K562 (cell line): ENCODE data around the gene ACADM. TPM values are rescaled to one million over a fixed set of nuclear protein-coding genes. Genes with fewer than 3 reads are reported as not detected.

ENCODE experiments used
- ATAC-seq: fragments of 200-7000 bp; cut with Tn5 transposase; 3 replicates; pipeline ENCODE4 v1.9.1; 2020; ENCODE audit warnings: moderate library complexity
- BruUV-seq: library from RNA; stranded (reverse); fragments of 400-500 nt; replicated peaks from 2 replicates; lab custom pipeline; 2021; lab: Mats Ljungman, UMichigan
- CTCF ChIA-PET: fragments of 300-600 bp; formaldehyde crosslinking; extraction: SDS; loops from one replicate; lab custom pipeline; 2021; ENCODE audit warnings: low intra/inter-chr PET ratio; lab: Yijun Ruan, JAX
- POLR2A ChIA-PET: fragments of 300-600, 350-650 bp; sonication (Branson Sonifier 250); formaldehyde crosslinking; extraction: SDS; loops from one replicate; lab custom pipeline; 2021; ENCODE audit warnings: antibody characterized with exemption, inconsistent platforms; lab: Yijun Ruan, JAX
- DNase-seq, 4 experiments: peaks; one replicate each; pipeline versions ENCODE4 v3.0.0 to v3.0.0-alpha.2; 2011 to 2018; ENCODE audit warnings: low spot score in 3 of 4, mixed read lengths in 3 of 4; ENCODE audit errors: extremely low read depth in 1 of 4
- FAIRE-seq: peaks from 2 replicates; lab custom pipeline; 2011; peaks lifted over from hg19 to GRCh38; lab: Jason Lieb, UNC
- H2AFZ ChIP-seq: 2 replicates; pipeline ENCODE4 v1.6.0; 2011; ENCODE audit warnings: low read depth, low read length, control low read depth, inconsistent platforms
- H3K27ac ChIP-seq: fragments of 200-600 bp; 3 replicates; pipeline ENCODE4 v1.8.0; 2011; ENCODE audit warnings: low read depth, mild to moderate bottlenecking, control low read depth, inconsistent platforms, low read length, moderate library complexity, mixed read lengths; ENCODE audit errors: extremely low read depth
- H3K27me3 ChIP-seq, 2 experiments: fragments of 300-600 bp in 1 of 2; 2 replicates in 1 of 2; 3 replicates in 1 of 2; pipeline versions ENCODE4 v1.6.0 to v1.8.0; 2011; ENCODE audit warnings: inconsistent platforms in 2 of 2, low read length in 2 of 2, mild to moderate bottlenecking in 1 of 2, mixed read lengths in 1 of 2, moderate library complexity in 1 of 2; ENCODE audit not compliant: control insufficient read depth in 2 of 2, insufficient read depth in 2 of 2
- H3K36me3 ChIP-seq: fragments of 300-600 bp; 3 replicates; pipeline ENCODE4 v1.8.0; 2011; ENCODE audit warnings: mild to moderate bottlenecking, low read length, inconsistent platforms; ENCODE audit not compliant: control insufficient read depth, insufficient read depth
- H3K4me1 ChIP-seq, 2 experiments: fragments of 200-600 bp in 1 of 2; replicated peaks in 1 of 2; 2 replicates in 1 of 2; 3 replicates in 1 of 2; pipeline versions ENCODE4 v1.5.1 to v1.8.0; 2011; ENCODE audit warnings: inconsistent platforms in 2 of 2, low read length in 2 of 2, mild to moderate bottlenecking in 1 of 2, mixed read lengths in 1 of 2, moderate library complexity in 1 of 2; ENCODE audit not compliant: control insufficient read depth in 2 of 2, insufficient read depth in 2 of 2
- H3K4me2 ChIP-seq: 2 replicates; pipeline ENCODE4 v1.6.1; 2011; ENCODE audit warnings: low read length, control low read depth, inconsistent platforms, mixed read lengths; ENCODE audit not compliant: insufficient read depth
- H3K4me3 ChIP-seq: fragments of 200-600 bp; sonication (generic), shearing (Covaris generic); 2 replicates; pipeline ENCODE4 v1.5.1; 2016; ENCODE audit warnings: control low read depth, inconsistent platforms
- H3K79me2 ChIP-seq: fragments of 200-600 bp; 3 replicates; pipeline ENCODE4 v1.8.0; 2011; ENCODE audit warnings: low read length, inconsistent platforms; ENCODE audit not compliant: control insufficient read depth, insufficient read depth
- H3K9ac ChIP-seq, 2 experiments: 2 replicates each; pipeline versions ENCODE4 v1.6.0 to v1.6.1; 2011; ENCODE audit warnings: low read depth in 2 of 2, low read length in 2 of 2, control low read depth in 1 of 2, inconsistent platforms in 1 of 2, mild to moderate bottlenecking in 1 of 2, mixed read lengths in 1 of 2; ENCODE audit not compliant: insufficient read depth in 1 of 2
- H3K9me1 ChIP-seq: one replicate; pipeline ENCODE4 v1.6.0; 2011; ENCODE audit warnings: inconsistent platforms, mild to moderate bottlenecking, low read length, moderate library complexity; ENCODE audit not compliant: control insufficient read depth, insufficient read depth
- H3K9me3 ChIP-seq: replicated peaks from 2 replicates; pipeline ENCODE4 v1.5.1; 2011; ENCODE audit warnings: low read depth, low read length, inconsistent platforms; ENCODE audit not compliant: control insufficient read depth, insufficient read depth
- H4K20me1 ChIP-seq: replicated peaks from 2 replicates; pipeline ENCODE4 v1.6.1; 2011; ENCODE audit warnings: low read length, inconsistent platforms, mixed read lengths; ENCODE audit not compliant: control insufficient read depth, insufficient read depth
- CBX3 ChIP-seq, 2 experiments: IDR thresholded peaks; 1 replicate in 1 of 2; 2 replicates in 1 of 2; pipeline ENCODE4 v1.6.1; 2012; ENCODE audit warnings: inconsistent platforms in 2 of 2, low read length in 2 of 2, borderline replicate concordance in 1 of 2, control low read depth in 1 of 2
- CREM ChIP-seq: IDR thresholded peaks from 2 replicates; pipeline ENCODE4 v1.6.1; 2014; ENCODE audit warnings: antibody characterized with exemption, low read depth
- DIDO1 ChIP-seq: fragments of 450-650 bp; IDR thresholded peaks from 2 replicates; pipeline ENCODE4 v1.6.1; 2016; ENCODE audit warnings: low read depth, missing biosample characterization, missing genetic modification characterization
- ILF3 ChIP-seq: fragments of 450-650 bp; IDR thresholded peaks from 2 replicates; pipeline ENCODE4 v1.6.1; 2018; ENCODE audit warnings: antibody characterized with exemption, mild to moderate bottlenecking, moderate library complexity, borderline replicate concordance
- PKNOX1 ChIP-seq: fragments of 450-650 bp; IDR thresholded peaks from 2 replicates; pipeline ENCODE4 v1.6.1; 2016
- POLR2AphosphoS2 ChIP-seq: IDR thresholded peaks from 2 replicates; pipeline ENCODE4 v1.6.1; 2012; ENCODE audit warnings: low read length, improper control_type of control experiment
- POLR2G ChIP-seq: fragments of 200-400 bp; formaldehyde crosslinking; IDR thresholded peaks from 2 replicates; pipeline ENCODE4 v1.6.1; 2017; ENCODE audit warnings: low read depth, mild to moderate bottlenecking, antibody characterized with exemption, low read length, moderate library complexity
- PYGO2 ChIP-seq: fragments of 450-650 bp; IDR thresholded peaks from 2 replicates; pipeline ENCODE4 v1.6.1; 2016; ENCODE audit warnings: mild to moderate bottlenecking, missing genetic modification characterization, moderate library complexity, missing compliant biosample characterization
- RBFOX2 ChIP-seq: fragments of 200-400 bp; formaldehyde crosslinking; IDR thresholded peaks from 2 replicates; pipeline ENCODE4 v1.6.1; 2017; ENCODE audit warnings: low read depth, mild to moderate bottlenecking, low read length, moderate library complexity
- RHOXF2B ChIP-seq: fragments of 250-450 bp; sonication (Bioruptor Pico); conservative IDR thresholded peaks from 2 replicates; pipeline ENCODE4 v1.5.1; 2021
- SIX5 ChIP-seq, 2 experiments: IDR thresholded peaks; 2 replicates each; pipeline ENCODE4 v1.6.1; 2011; ENCODE audit warnings: low read length in 2 of 2, borderline replicate concordance in 1 of 2, low read depth in 1 of 2, mild to moderate bottlenecking in 1 of 2, moderate library complexity in 1 of 2; ENCODE audit not compliant: insufficient read depth in 1 of 2
- SUPT5H ChIP-seq: fragments of 450-650 bp; IDR thresholded peaks from 2 replicates; pipeline ENCODE4 v1.6.1; 2016
- TCF15 ChIP-seq: fragments of 250-450 bp; sonication (Bioruptor Pico); IDR thresholded peaks from 2 replicates; pipeline ENCODE4 v1.8.0; 2022; ENCODE audit warnings: moderate library complexity, mild to moderate bottlenecking, inconsistent platforms
- ZNF785 ChIP-seq: fragments of 250-450 bp; sonication (Bioruptor Pico); IDR thresholded peaks from 2 replicates; pipeline ENCODE4 v1.4.0; 2020; ENCODE audit warnings: mild to moderate bottlenecking
- WGBS: fragments of 100-300 bp; shearing (Covaris generic); methylation state at CpG from one replicate; pipeline ENCODE4 v1.1.6; 2016; ENCODE audit warnings: low coverage, mixed read lengths; ENCODE audit not compliant: insufficient coverage; ENCODE audit errors: missing lambda C conversion rate; 5-methylcytosine and 5-hydroxymethylcytosine counted together
- in situ Hi-C: fragments of 300-500 bp; cut with MboI; formaldehyde crosslinking; loops from 4 replicates; pipeline ENCODE4 v1.15.0; 2018; ENCODE audit warnings: inconsistent platforms, mixed read lengths
- intact Hi-C: fragments of 100-400 bp; cut with micrococcal nuclease; formaldehyde crosslinking; loops from 2 replicates; pipeline ENCODE4 v1.14.2; 2022
- polyA plus RNA-seq, 8 experiments: library from polyadenylated mRNA; depleted of rRNA in 4 of 8; stranded (reverse) in 5 of 8; unstranded in 3 of 8; fragments of >200 nt; fragmentation: Nextera tagmentation in 2 of 8; fragmentation: Illumina TruSeq in 1 of 8; extraction: Ambion mirVana in 2 of 8; extraction: Trizol in 1 of 8; gene quantifications; 2 replicates each; pipeline versions ENCODE4 v1.2.1 to v1.2.3, GENCODE V29; 2011 to 2014; ENCODE audit warnings: inconsistent platforms in 1 of 8, missing spikeins in 1 of 8
- total RNA-seq, 7 experiments: library from RNA; depleted of rRNA in 6 of 7; stranded (reverse); fragments of >200 nt in 6 of 7; fragmentation: Illumina TruSeq in 2 of 7; extraction: Trizol in 2 of 7; gene quantifications; 2 replicates each; pipeline versions ENCODE4 v1.2.1 to v1.2.3, GENCODE V29; 2011 to 2021; ENCODE audit warnings: low replicate concordance in 1 of 7

The ACADM gene
- total and polyA plus RNA-seq, 9 of the 15 experiments (the other 6 are each of a cell fraction or from before 2014, with no cell fraction given), result 82.5 to 156 (median 123) TPM

- Histone ChIP-seq H3K9ac (peak overlapping the region in 1 of 2 experiments; percentile 7; a peak in 1 of 4 replicates), H3K4me1 (peaks cover 11 to 16% of the 10 kb centered on the region in 2 experiments; a peak in 4 of 5 replicates), H3K79me2 (peaks cover 51% of the 10 kb centered on the region), H3K4me2 (no peak overlapping the region), H3K27me3 (no peaks in the 10 kb centered on the region), H3K9me3 (no peaks in the 10 kb centered on the region), H3K36me3 (peaks cover 70% of the 10 kb centered on the region), H3K4me3 (no peak overlapping the region), H3K27ac (no peak overlapping the region), H4K20me1 (peaks cover 44% of the 10 kb centered on the region), H2AFZ (no peak overlapping the region), H3K9me1 (no peaks in the 10 kb centered on the region)
- no peak for FAIRE-seq
- DNase-seq, result no peak
- 86% methylated on average over 2 of the region's 2 CpGs for WGBS
- ATAC-seq, result no peak
- intact Hi-C loops (no loop called here), in situ Hi-C loops (no loop called here)
- TF ChIP-seq CREM (no peak), RBFOX2 (0 out of 2 replicates have a peak, but pooled peaks have one; percentile 13)
- POLR2A ChIA-PET, result interaction anchor here (1.1 to 3.9 kb wide), 2 partner anchors 9 to 30 kb away, joined by 5 to 32 read pairs; partner anchors contain the start of gene RABGGTB
- CTCF ChIA-PET, result no interaction called here
- no TSS peak for BruUV-seq
These were observed 69.9 kb downstream of the ACADM start for GRCh38 chr1:75794382-75794781.

GRCh38 chr1:75795703-75796193, 71.2 kb downstream of the ACADM start:
- POLR2A ChIA-PET, result interaction anchor here (0.6 to 3.9 kb wide), 7 partner anchors 8 to 721 kb away, joined by 3 to 32 read pairs (median 5); partner anchors contain the start of gene RABGGTB
- FAIRE-seq, result no peak
- TF ChIP-seq ILF3 (0 out of 2 replicates have a peak, but pooled peaks have one; percentile 16), POLR2G (0 out of 2 replicates have a peak, but pooled peaks have one; percentile 17), POLR2AphosphoS2 (peak; percentile 18; the same call in 1 of the 2 replicates), TCF15 (CRISPR knock-in tag) (no peak), DIDO1 (tag) (no peak), SUPT5H (peak; percentile 73), CBX3 (IDR thresholded peaks at IDR 0.05; ENCODE audit: borderline replicate concordance in 1 of 2, low read length in 2 of 2) (0 out of 3 replicates have a peak, but pooled peaks of 1 of the 2 experiments have one; percentile 20), ZNF785 (no peak), PYGO2 (tag) (no peak), SIX5 (IDR thresholded peaks at IDR 0.05; ENCODE audit: borderline replicate concordance in 1 of 2, insufficient read depth in 1 of 2, low read depth in 1 of 2, low read length in 2 of 2) (no peak), PKNOX1 (no peak), RHOXF2B (CRISPR knock-in tag) (no peak)

More at GRCh38 chr1:75795703-75796193, 71.2 kb downstream of the ACADM start:
- H3K9me1 ChIP-seq, result no peaks in the 10 kb centered on the region
- no TSS peak for BruUV-seq
- in situ Hi-C loops, result no loop called here
- DNase-seq, result peak in 1 of 4 experiments; percentile 30
- peak; percentile 13 for ATAC-seq
- 60% methylated on average over 4 of the region's 4 CpGs for WGBS
- no peaks in the 10 kb centered on the region for H3K27me3 ChIP-seq
- no peak overlapping the region; the same call in 1 of the 2 replicates for H3K4me2 ChIP-seq
- H3K79me2 ChIP-seq, result peaks cover 38% of the 10 kb centered on the region
- peaks cover 56% of the 10 kb centered on the region for H3K36me3 ChIP-seq
- peaks cover 31% of the 10 kb centered on the region for H4K20me1 ChIP-seq
- H3K4me3 ChIP-seq, result no peak overlapping the region
- peaks cover 11 to 14% of the 10 kb centered on the region in 2 experiments; a peak in 4 of 5 replicates for H3K4me1 ChIP-seq
- 0 out of 3 replicates have a peak overlapping the region, but pooled peaks have one; percentile 0 for H3K27ac ChIP-seq
- H3K9me3 ChIP-seq, result no peaks in the 10 kb centered on the region
- H2AFZ ChIP-seq, result no peak overlapping the region
- intact Hi-C loops, result no loop called here
- CTCF ChIA-PET, result no interaction called here
- H3K9ac ChIP-seq, result peak overlapping the region in 1 of 2 experiments; percentile 50; a peak in 1 of 4 replicates
